Measurements from ENCODE around the gene SRP14.
"Not testable (repeated sequence)": the region's sequence is repeated elsewhere in the genome, so short reads cannot be mapped to it uniquely, and the experiment has no call there.

SRP14 gene

DNA sequence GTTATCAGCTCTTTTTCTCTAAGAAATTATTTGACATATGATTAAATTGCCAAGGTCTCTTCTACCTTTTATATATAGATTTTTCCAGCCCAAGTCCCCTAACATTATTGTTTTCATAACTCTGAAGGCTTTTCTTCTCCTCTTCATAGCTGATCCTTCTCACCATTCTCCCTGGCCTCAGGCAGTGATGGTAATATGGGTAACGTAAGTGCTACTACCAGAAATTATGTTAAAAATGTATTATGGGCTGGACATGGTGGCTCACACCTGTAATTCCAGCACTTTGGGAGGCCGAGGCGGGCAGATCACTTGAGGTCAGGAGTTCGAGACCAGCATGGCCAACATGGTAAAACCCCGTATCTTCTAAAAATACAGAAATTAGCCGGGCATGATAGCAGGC, 40.5 kb upstream of the SRP14 start:
- Histone ChIP-seq H3K36me3 (ENCODE audit: control insufficient read depth, insufficient read depth, low read length) (no peaks in the 10 kb centered on the region), H3K27me3 (ENCODE audit: control insufficient read depth, insufficient read depth, low read length) (peaks cover 23% of the 10 kb centered on the region), H3K4me1 (ENCODE audit: control insufficient read depth, insufficient read depth, low read length) (peaks cover 17% of the 10 kb centered on the region), H3K9me3 (ENCODE audit: control insufficient read depth, insufficient read depth, low read length) (no peaks in the 10 kb centered on the region), H3K4me3 (ENCODE audit: low read depth, low read length) (no peak overlapping the region), H3K9ac (ENCODE audit: low read depth, low read length) (no peak overlapping the region), H3K27ac (ENCODE audit: low read depth, low read length) (no peak overlapping the region)

DNA sequence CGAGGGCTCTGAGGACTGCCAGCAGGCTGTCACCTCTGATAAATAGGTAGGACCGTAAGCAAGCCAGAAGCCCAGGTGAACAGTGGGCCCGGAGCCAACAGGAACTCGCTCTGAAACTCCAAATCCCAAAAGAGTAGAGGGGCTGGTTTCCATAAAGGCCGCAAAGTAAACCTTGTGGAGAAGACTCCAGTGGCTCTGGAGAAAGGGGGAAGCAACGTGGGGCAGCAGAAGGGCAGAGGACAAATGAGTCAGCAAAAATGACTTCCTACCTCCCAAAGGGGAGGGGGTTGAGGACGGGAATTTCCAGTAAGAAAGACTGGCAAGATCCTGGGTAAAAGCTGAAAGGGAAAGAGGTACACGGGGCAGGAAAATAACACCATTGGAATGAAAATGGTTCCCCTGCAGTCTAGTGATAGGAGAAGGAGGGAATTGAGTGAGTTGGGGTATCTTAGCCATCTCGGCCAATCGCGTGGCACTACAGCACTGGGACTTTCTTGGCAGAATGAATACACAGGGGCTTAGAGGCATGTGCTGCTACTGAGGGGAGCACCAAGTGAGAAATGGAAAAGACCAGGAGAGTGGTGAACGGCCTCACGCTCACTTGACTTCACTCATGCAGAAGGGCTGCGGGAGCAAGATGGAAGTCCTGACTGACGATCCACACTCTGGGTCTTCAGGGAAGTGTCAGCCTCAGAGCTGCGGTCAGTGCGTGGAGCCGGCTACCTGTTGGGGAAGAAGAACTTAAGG, 36.5 kb upstream of the SRP14 start:
- no peak overlapping the region for H3K27ac ChIP-seq (ENCODE audit: low read depth, low read length)
- H3K4me3 ChIP-seq (ENCODE audit: low read depth, low read length), result no peak overlapping the region
- no peaks in the 10 kb centered on the region for H3K36me3 ChIP-seq (ENCODE audit: control insufficient read depth, insufficient read depth, low read length)
- peaks cover 4% of the 10 kb centered on the region; the same call in 1 of the 2 replicates for H3K4me1 ChIP-seq (ENCODE audit: control insufficient read depth, insufficient read depth, low read length)
- peaks cover 5% of the 10 kb centered on the region; the same call in 1 of the 2 replicates for H3K27me3 ChIP-seq (ENCODE audit: control insufficient read depth, insufficient read depth, low read length)
- H3K9ac ChIP-seq (ENCODE audit: low read depth, low read length), result no peak overlapping the region
- H3K9me3 ChIP-seq (ENCODE audit: control insufficient read depth, insufficient read depth, low read length), result no peaks in the 10 kb centered on the region

DNA sequence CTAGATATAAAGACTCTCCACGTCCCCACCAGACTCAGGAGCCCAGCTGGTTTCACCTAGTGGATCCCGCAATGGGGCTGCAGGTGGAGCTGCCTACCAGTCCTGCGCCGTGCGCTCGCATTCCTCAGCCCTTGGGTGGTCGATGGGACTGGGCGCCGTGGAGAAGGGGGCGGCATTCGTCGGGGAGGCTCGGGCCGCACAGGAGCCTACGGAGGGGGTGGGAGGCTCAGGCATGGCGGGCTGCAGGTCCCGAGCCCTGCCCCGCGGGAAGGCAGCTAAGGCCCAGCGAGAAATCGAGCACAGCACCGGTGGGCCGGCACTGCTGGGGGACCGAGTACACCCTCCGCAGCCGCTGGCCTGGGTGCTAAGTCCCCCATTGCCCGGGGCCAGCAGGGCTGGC, 35.7 kb upstream of the SRP14 start:
- H3K4me3 ChIP-seq (ENCODE audit: low read depth, low read length); H3K27me3 ChIP-seq (ENCODE audit: control insufficient read depth, insufficient read depth, low read length); H3K9ac ChIP-seq (ENCODE audit: low read depth, low read length); H3K27ac ChIP-seq (ENCODE audit: low read depth, low read length); H3K9me3 ChIP-seq (ENCODE audit: control insufficient read depth, insufficient read depth, low read length); H3K36me3 ChIP-seq (ENCODE audit: control insufficient read depth, insufficient read depth, low read length); H3K4me1 ChIP-seq (ENCODE audit: control insufficient read depth, insufficient read depth, low read length): not testable (repeated sequence)

DNA sequence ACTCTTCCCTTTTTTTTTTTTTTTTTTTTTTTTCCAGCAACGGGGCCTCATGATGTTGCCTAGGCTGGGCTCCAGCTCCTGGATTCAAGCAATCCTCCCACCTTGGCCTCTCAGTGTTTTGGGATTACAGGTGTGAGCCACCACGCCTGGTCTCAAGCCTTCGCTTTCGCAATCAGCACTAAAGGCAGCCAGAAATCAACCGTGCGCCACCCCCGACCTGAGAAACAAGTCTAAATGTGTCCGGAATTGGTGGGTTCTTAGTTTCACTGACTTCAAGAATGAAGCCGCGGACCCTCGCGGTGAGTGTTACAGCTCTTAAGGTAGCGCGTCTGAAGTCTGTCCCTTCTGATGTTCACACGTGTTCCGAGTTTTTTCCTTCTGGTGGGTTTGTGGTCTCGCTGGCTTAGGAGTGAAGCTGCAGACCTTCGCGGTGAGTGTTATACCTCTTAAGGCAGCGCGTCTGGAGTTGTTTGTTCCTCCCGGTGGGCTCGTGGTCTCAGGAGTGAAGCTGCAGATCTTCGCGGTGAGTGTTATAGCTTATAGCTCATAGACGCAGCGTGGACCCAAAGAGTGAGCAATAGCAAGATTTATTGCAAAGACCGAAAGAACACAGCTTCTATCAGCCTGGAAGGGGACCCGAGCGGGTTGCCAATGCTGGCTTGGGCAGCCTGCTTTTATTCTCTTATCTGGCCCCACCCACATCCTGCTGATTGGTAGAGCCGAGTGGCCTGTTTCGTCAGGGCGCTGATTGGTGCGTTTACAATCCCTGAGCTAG, 34.9 kb upstream of the SRP14 start:
- peaks cover 13% of the 10 kb centered on the region for H3K4me1 ChIP-seq (ENCODE audit: control insufficient read depth, insufficient read depth, low read length)
- H3K36me3 ChIP-seq (ENCODE audit: control insufficient read depth, insufficient read depth, low read length); H3K27ac ChIP-seq (ENCODE audit: low read depth, low read length); H3K9me3 ChIP-seq (ENCODE audit: control insufficient read depth, insufficient read depth, low read length); H3K4me3 ChIP-seq (ENCODE audit: low read depth, low read length); H3K9ac ChIP-seq (ENCODE audit: low read depth, low read length); H3K27me3 ChIP-seq (ENCODE audit: control insufficient read depth, insufficient read depth, low read length): not testable (repeated sequence)

DNA sequence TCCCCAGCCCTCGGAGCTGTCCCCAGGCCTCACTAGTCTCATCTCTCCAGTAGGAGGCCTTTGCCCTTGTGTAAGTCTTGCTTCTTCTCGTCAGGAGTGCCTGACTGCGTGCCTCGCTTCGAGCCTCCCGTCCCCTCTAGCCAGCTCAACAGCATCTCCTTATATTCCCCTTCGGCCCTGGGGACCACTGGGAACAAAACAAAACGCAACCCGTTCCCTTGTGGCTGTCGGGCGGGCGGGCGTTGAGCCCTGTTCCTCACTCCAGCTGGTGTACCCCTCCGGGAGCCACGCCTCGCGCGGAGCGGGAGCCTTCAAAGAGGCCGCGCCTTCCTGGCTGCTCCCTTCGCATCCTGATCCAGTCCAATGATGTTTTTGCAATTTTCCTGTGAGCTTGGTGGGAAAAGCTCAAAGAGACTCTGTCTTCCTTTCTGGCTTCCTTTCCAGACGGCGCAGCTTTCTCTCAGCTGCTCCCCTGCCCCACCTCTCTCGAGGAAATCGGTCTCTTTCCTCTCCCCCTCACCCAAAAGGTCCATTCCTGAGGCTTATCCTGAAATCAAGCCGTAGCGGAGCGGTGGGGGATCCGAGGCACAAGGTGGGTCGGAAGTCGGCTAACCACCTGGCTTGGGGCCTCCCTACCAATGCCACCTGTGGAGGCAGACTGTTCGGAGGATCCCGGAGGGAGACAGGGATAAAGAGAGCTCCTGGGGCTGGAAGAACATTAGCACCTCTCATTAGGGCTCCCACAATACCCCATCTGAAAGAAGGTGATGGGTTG, 33.4 kb upstream of the SRP14 start:
- Histone ChIP-seq H3K4me1 (ENCODE audit: control insufficient read depth, insufficient read depth, low read length) (peaks cover 19% of the 10 kb centered on the region), H3K36me3 (ENCODE audit: control insufficient read depth, insufficient read depth, low read length) (no peaks in the 10 kb centered on the region), H3K9ac (ENCODE audit: low read depth, low read length) (no peak overlapping the region), H3K27ac (ENCODE audit: low read depth, low read length) (no peak overlapping the region), H3K27me3 (ENCODE audit: control insufficient read depth, insufficient read depth, low read length) (no peaks in the 10 kb centered on the region), H3K4me3 (ENCODE audit: low read depth, low read length) (no peak overlapping the region), H3K9me3 (ENCODE audit: control insufficient read depth, insufficient read depth, low read length) (no peaks in the 10 kb centered on the region)

DNA sequence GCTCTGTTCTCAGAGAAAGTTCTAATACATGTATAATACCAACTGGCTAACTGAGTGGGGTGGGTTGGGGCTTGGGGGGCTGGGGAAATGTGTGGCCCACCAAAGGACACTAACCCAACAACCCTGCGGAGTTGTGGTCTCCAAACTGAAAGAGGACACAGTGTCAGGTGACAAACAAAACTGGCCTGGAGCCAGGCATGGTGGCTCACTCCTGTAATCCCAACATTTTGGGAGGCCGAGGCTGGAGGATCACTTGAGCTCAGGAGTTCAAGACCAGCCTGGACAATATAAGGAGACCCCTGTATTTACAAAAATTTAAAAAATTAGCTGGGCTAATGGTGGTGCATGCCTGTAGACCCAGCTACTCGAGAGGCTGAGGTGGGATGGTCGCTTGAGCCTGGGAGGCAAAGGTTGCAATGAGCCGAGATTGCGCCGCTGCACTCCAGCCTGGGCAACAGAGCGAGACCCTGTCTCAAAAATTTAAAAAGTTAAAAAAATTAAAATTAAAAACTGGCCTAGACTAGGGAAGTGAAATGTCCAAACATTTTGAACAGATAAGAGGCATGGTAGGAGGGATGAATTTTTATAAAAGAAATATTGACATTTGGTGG, 31.7 kb upstream of the SRP14 start:
- Histone ChIP-seq H3K9me3 (ENCODE audit: control insufficient read depth, insufficient read depth, low read length) (no peaks in the 10 kb centered on the region), H3K27ac (ENCODE audit: low read depth, low read length) (no peak overlapping the region), H3K9ac (ENCODE audit: low read depth, low read length) (no peak overlapping the region)

DNA sequence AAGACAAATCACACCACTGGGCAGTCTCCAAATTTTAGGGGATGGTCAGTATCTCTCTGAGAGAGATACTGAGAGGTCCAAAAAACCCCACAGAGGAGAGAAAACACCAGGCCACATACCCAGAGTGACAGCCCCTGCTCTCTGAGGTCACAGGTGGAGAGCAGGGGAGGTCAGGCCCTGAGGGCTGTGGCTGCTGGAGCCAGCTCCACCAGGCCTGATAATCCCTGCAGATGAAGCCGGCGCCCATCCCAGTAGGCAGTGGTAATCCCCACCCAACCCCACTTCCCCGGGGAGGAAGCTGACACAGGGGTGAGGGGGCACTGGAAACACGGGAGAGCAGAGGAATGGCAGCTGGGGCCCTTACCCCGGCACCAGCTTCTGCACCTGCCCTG, 31.2 kb upstream of the SRP14 start:
- Histone ChIP-seq H3K9ac (ENCODE audit: low read depth, low read length) (no peak overlapping the region), H3K36me3 (ENCODE audit: control insufficient read depth, insufficient read depth, low read length) (no peaks in the 10 kb centered on the region), H3K4me3 (ENCODE audit: low read depth, low read length) (no peak overlapping the region), H3K4me1 (ENCODE audit: control insufficient read depth, insufficient read depth, low read length) (peaks cover 19% of the 10 kb centered on the region), H3K27ac (ENCODE audit: low read depth, low read length) (peak overlapping the region; percentile 68), H3K9me3 (ENCODE audit: control insufficient read depth, insufficient read depth, low read length) (no peaks in the 10 kb centered on the region), H3K27me3 (ENCODE audit: control insufficient read depth, insufficient read depth, low read length) (no peaks in the 10 kb centered on the region)

More for the DNA sequence above, 31.7 kb upstream of the SRP14 start:
- H3K4me1 ChIP-seq (ENCODE audit: control insufficient read depth, insufficient read depth, low read length), result peaks cover 19% of the 10 kb centered on the region
- H3K4me3 ChIP-seq (ENCODE audit: low read depth, low read length), result no peak overlapping the region
- no peaks in the 10 kb centered on the region for H3K36me3 ChIP-seq (ENCODE audit: control insufficient read depth, insufficient read depth, low read length)
- H3K27me3 ChIP-seq (ENCODE audit: control insufficient read depth, insufficient read depth, low read length), result no peaks in the 10 kb centered on the region

DNA sequence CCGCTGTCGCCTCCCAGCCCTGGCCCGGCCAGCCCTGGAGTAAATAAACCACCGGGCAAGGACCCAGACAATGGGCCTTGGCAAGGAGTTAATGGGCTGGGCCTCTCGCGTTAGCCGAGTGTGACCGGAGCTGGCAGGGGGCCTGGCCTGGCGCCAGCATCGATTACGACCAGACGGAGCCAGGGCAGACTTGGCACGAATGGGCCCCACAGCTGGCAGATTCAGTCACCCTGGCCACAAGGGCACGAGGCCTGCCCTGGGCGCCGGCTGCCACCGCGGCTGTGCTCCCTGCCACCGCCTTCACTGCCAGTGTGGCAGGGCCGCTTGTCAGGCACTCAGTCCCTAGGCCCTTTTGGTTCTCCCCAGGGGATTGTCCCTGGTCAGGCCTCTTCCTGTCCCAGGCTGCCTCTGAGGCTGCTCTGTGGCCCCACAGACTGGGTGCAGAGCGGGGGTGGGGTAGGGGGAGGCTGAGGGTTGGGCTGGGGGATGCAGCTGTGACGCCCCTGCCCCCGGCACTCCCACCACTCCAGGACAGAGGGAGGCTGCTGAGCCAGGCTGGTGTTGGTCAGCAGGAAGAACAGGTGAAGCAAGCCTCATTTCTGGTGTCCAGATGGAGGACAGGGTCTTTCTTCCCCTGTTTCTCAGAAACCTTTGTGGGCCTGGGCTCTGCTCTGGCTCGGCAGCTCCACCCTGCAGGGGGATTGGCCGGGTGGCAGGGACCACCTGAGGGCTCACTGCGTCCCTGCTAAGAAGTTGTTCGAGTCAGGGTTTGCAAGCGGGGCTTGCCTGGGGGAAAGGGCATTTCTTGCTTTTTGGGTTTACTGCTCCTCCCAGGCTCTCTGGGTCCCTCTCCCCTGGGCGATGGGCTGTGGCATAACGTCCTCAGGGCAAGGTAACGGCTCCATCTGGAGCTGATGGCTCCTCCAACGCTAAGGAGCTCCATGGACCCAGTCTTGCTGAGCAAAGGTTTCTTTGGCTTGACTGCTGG, 30.5 kb upstream of the SRP14 start:
- Histone ChIP-seq H3K9ac (ENCODE audit: low read depth, low read length) (no peak overlapping the region), H3K27ac (ENCODE audit: low read depth, low read length) (peak overlapping the region; percentile 68), H3K36me3 (ENCODE audit: control insufficient read depth, insufficient read depth, low read length) (no peaks in the 10 kb centered on the region), H3K27me3 (ENCODE audit: control insufficient read depth, insufficient read depth, low read length) (no peaks in the 10 kb centered on the region), H3K9me3 (ENCODE audit: control insufficient read depth, insufficient read depth, low read length) (no peaks in the 10 kb centered on the region), H3K4me1 (ENCODE audit: control insufficient read depth, insufficient read depth, low read length) (peaks cover 19% of the 10 kb centered on the region), H3K4me3 (ENCODE audit: low read depth, low read length) (no peak overlapping the region; the same call in 1 of the 2 replicates)

DNA sequence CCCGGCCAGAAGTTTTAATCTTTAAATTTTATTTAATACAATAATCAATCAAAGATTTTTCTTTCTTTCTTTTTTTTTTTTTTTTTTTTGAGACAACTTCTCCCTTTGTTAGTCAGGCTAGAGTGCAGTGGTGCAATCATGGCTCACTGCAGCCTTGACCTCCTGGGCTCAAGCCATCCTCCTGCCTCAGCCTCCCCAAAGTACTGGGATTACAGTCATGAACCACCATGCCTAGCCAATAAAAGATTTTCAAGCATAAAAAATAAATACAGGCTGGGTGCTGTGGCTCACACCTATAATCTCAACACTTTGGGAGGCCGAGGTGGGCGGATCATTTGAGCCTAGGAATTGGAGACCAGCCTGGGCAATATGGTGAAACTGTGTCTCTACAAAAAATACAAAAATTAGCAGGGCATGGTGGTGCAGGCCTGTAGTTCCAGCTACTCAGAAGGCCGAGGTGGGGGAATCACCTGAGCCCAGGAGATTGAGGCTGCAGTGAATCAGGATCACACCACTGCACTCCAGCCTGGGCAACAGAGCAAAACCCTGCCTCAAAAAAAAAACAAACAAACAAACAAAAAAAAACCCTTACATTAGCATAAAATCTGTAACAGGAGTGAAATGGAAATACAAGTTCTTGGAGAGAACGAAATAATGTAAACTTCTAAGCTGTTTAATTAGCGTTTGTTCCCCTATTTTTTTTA, 29.1 kb upstream of the SRP14 start:
- Histone ChIP-seq H3K4me3 (ENCODE audit: low read depth, low read length) (no peak overlapping the region), H3K36me3 (ENCODE audit: control insufficient read depth, insufficient read depth, low read length) (no peaks in the 10 kb centered on the region), H3K27me3 (ENCODE audit: control insufficient read depth, insufficient read depth, low read length) (no peaks in the 10 kb centered on the region), H3K9ac (ENCODE audit: low read depth, low read length) (no peak overlapping the region), H3K9me3 (ENCODE audit: control insufficient read depth, insufficient read depth, low read length) (no peaks in the 10 kb centered on the region), H3K4me1 (ENCODE audit: control insufficient read depth, insufficient read depth, low read length) (peaks cover 22% of the 10 kb centered on the region), H3K27ac (ENCODE audit: low read depth, low read length) (no peak overlapping the region)

All from HUES48 (cell line).